ENCODE measurements around the gene KRTAP25-1. TPM values are rescaled to one million over a fixed set of nuclear protein-coding genes. Genes with fewer than 3 reads are reported as not detected.

The KRTAP25-1 gene, protein sequence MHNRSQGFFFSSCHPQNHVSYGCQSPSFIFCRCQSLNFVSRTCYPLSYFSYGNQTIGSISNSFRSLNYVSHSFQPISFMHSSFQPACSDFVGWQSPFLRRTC
- not detected for total RNA-seq
- long read RNA-seq: 0 reads

DNA sequence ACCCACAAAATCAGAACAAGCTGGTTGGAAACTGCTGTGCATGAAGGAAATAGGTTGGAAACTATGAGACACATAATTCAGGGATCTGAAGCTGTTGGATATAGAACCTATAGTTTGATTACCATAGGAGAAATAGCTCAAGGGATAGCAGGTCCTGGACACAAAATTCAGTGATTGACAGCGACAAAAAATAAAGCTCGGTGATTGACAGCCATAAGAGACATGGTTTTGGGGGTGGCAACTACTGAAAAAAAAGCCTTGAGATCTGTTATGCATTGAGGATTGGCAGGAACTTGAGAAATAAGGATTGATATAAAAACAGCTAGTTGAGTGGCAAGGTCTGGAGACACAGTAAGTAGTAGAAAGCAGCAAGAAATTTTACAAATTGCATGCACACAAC, at the start of gene KRTAP25-1:
Gene KRTAP25-1 (minus strand): TSS at position 300 of the 400 bp plus-strand sequence. CDS start 24 bp downstream, at position 276.
- no peak for DNase-seq (ENCODE audit: low spot score)

DNA sequence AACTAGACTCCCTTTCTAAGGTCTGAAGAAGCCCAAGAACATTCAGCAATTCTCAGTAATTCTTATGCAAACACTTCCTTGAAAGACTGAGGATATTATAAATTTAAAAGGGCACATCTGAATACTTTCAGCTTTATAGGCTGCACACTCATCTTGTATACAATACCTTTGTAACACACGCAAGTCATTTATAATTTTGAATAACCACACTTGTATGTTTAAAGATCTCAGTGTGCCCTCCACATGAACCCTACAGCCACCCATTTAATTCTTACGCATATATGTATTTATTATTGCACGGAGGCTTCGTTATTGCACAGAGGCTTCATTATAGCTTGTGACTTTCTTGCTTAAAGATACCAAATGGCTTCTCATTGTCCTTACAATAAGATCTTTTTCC, 49.4 kb upstream of the KRTAP25-1 start:
- DNase-seq (ENCODE audit: low spot score): no peak

DNA sequence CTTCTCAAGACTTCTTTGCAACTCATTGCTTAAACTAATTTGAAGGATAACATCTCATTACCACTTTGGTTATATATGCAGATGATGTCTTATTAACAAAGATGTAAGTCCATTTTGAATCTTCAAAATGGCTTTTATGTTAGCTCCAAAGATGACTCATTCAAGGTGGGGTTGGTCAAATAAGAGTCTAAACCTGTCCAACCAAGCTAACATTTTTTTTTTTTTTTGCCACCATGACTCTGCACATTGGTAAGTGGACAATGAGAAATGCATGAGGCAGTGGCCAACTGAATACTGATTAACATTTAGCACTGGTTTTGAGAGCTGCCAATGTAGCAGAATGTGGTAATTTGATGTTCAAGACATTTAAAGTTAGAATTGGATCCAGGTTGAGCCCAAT, 48.5 kb upstream of the KRTAP25-1 start:
- no peak for DNase-seq (ENCODE audit: low spot score)

DNA sequence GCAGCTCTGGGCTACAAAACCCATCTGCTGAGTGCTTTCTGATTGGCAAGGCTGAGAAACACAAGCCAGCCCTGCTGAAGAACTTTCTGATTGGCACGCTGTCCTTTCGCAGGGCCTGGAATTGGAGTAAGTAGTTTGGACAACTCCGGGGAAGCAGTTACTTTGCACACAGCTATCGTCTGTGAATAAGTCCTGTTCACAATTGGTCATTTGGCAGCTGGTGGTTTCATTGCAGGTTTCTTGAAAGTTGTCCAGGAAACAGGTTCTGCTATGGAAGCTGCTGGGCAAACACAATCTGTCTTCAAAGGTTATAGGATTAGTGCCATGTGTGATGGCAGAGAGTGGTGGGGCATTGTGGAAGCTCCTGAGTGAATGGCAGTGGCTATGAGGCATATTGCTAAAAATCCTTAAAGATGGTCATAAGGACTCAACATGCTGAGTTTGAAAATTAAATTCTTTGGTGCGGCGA, 48.0 kb upstream of the KRTAP25-1 start, which contains the start of gene KRTAP27-1:
Gene KRTAP27-1 (minus strand): TSS at position 419 of the 469 bp plus-strand sequence. CDS start 26 bp downstream, at position 393.
- no peak for DNase-seq (ENCODE audit: low spot score)

DNA sequence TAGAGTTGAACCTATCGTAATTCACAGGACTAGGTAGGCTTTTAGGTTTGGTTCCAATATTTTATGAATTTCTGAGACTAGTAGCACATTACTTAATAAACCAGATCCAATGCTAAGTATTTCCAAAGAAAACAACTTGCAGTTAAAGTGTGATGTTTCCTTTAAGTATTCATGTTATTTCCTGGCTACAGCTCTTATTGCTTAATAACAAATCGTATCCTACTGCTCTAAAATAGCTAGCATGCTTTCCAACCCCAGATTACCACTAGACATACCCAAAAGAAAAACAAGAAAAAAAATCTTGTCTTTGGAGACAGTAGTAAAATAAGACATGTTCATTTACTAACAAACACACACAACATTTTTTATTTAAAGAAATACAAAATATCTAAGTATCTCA, 47.3 kb upstream of the KRTAP25-1 start:
- no peak for DNase-seq (ENCODE audit: low spot score)

DNA sequence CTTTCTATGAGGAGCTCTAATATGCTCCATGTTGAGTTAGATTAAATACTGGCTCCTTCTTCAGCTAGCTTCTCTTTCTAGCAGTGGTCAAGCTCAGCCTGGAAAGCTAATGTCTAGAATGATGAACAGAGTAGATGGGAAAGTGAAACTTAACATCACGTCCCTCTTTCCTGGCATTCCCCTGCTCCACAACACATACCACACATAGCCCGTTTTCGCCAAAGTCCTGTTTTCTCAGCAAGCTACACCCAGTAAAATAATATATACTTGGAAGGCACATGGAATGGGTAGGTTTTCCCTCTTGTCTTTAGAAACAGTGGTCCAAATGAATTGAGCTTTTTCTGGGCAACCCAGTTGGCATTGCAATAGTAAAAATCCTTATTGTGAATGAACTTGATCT, 44.4 kb upstream of the KRTAP25-1 start:
- no peak for DNase-seq (ENCODE audit: low spot score)

DNA sequence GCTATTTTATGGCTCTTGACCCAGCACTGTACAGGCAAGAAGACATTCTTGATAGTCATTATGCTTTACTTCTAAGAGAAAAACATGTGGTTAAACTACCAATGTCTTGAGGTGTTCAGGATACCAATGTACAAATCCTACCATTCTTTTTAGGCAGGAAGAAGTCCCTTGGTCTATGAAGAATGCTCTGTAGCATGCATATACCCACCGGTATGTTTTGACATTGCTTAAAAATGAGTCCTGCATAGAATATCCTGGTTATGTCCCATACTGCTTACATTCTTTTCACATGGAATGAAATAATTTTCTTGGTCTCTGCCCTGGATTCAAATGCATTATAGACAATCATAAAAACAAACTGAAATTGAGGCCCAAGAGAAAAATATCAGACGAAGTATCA, 43.4 kb upstream of the KRTAP25-1 start:
- DNase-seq (ENCODE audit: low spot score): no peak

DNA sequence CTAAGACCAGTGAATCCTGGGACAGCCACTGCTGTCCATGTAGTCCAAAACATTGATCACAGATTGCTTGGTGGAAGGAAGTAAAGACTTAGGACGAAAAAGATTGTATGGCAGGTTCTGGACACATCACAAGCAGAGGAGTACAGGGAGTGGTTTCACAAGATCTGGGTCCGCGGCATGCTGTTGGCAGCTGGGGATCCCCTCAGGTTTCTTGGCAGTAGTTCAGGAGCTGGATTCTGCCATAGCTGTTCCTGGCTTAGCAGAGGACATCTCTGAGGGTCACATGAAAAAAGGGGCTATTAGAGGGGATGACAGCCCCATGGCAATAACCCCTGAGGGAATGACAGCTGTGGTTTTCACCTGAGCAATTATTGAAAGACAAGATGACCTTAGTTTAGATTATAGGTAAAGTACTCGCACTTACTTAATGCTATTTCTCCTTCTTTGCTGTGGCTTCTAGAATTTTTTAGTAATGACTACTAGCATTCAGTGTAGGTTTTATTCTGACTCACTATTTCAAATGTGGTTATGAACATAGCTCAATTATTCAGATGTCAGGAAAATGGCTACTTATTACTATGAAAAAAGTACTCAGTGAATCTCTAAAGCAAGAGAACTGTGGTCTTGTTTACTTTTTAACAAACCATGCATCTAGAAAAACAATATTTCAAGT, 40.0 kb upstream of the KRTAP25-1 start:
- no peak for DNase-seq (ENCODE audit: low spot score)

DNA sequence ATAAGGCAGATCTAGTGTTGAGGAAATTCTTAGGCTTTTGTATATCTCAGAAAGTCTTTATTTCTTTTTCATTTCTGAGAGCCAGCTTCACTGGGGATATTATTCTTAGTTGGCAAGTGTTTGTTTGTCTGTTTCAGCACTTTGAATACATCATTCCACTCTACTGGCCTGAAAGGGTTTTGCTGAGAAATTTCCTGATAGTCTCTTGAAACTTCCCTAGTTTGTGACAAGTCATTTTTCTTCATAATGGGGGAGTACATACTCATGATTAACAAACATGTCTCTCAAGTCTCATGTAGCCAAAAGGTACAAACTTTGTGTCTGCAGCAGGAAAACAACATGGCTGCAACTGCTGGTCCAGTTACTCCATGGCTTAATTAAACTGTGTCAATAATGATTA, 37.1 kb upstream of the KRTAP25-1 start:
- no peak for DNase-seq (ENCODE audit: low spot score)

DNA sequence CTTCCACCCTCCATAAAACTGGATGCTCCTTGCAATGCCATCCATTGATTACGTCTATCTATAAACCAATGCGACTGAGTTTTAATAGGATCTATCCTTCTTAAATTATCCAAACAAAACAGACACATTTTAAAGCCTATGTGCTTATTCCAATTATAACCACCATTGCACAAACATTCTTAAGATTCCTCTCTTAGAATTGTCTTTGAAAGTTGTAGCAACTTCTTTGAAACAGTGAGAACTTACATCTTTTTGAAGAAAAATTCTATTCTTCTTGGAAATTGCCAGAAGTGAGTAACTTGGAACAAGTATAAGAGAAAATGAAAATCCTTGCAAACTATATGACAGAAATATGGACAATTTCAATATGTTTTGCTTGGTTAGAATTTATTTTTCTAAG, 30.9 kb upstream of the KRTAP25-1 start, which contains the start of gene KRTAP26-1:
Gene KRTAP26-1 (minus strand): TSS at position 101 of the 400 bp plus-strand sequence. CDS start 280 bp downstream, outside the sequence.
- DNase-seq (ENCODE audit: low spot score): no peak

DNA sequence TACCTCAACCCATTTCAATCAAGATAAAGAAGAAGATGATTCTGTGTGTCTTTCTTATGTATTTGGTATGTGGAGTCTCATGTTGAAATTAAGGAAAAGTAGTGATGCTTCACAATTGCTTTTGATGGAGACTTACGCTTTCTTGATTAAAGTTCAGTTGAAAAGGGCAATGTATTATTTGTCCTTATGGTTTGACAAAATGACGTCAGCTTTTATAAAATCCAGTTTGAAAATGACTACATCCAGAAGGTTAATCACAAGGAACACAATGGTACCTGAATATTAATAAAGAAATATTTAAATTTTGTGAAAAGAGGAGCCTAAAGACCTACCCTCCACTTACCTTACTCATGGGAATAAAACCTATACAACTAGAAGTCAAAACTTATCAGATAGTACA, 26.4 kb upstream of the KRTAP25-1 start:
- DNase-seq (ENCODE audit: low spot score): no peak

DNA sequence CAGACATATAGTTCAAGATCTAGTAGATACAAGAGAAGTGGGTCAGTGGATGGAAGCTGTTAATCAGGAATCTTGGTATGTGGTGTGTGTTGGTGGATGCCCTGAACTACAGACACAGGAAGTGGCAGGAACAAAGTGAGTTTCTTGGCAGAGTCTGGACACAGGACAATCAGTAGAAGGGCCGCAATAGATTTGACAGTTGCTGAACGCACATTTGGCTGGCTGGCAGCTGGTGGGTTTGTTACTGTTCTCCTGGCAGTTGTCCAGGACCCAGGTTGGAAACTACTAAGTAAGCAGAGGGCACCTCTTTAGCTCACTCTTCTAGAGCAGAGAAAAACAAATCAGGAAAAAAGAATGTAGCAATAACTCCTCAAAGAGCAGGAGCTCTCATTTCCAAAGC, 17.6 kb upstream of the KRTAP25-1 start:
- DNase-seq (ENCODE audit: low spot score): no peak

DNA sequence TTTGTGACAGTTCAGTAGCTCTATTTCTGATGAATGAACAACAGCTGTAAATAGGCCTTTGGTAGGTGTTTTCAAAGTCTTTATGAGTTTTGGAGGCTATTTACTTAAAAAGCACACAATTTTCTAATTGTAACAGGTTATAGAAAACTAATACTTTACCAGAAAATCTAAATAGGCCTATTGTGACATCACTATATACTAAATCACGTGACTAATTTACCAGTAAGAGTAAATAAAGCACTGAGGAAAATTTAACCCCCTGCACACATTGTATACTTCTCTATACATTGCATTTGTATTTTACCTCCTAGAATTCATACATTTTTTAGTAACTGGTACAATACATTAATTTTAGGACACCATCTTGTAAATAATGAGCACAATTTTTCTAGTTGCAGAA, 15.8 kb upstream of the KRTAP25-1 start:
- DNase-seq (ENCODE audit: low spot score): no peak

DNA sequence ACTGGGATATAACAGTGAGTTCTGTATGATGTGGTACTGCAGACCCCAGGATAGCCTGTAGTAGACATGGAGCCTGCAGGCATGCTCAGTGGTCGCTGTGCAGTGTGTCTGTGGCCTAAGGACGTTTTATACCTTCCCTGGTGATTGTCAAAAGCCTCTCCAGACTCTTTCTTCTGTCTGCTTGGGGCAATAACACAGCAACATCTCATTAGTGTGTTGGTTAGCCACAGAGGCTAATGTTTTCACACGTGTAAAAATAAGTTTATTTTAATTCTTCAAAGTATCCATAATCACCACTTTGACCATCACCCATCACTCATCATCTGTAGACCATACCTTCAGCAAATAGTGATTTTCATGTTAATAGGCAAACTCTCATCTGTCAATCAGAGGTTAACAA, 6.5 kb downstream of the KRTAP25-1 start, which contains the start of gene KRTAP24-1:
Gene KRTAP24-1 (minus strand): TSS at position 101 of the 400 bp plus-strand sequence. CDS start 18 bp downstream, at position 83.
- no peak for DNase-seq (ENCODE audit: low spot score)

DNA sequence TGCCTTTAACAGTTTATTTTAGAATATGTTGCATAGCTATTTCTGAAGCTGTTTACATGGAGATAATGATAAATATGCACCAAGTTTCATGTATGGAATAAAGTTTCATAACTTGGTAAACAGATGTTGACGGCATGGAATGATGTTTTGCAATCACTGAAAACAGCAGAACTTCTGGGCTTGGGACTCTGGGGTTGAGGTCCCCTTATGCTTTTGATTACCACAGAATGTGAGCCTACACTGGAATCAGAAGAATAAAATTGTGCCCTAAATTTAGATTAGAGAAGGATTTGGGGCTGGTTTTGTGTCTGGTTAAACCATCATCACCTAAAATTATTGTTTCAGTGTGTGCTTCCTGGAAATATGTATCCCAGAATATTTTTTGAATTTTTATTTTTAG, 17.7 kb downstream of the KRTAP25-1 start:
- DNase-seq (ENCODE audit: low spot score): no peak

DNA sequence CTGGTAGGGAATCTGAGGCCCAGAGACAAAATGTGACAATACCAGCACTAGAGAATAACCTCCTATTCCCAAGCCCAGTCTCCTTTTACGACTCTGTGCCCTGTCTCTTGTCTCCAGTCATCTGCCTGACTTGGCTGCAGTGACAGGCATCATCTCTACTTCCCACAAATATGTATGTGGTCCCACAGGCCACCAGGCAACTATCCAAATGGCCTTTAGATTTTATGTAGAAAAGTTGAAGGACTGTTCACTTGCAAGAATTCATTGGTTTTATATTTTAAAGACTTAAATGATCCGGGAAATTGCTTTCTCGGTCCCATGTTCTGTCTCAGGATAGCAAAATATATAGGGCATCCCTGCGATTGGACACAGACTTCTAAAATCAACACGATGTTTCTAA, 18.2 kb downstream of the KRTAP25-1 start:
- DNase-seq (ENCODE audit: low spot score): no peak

DNA sequence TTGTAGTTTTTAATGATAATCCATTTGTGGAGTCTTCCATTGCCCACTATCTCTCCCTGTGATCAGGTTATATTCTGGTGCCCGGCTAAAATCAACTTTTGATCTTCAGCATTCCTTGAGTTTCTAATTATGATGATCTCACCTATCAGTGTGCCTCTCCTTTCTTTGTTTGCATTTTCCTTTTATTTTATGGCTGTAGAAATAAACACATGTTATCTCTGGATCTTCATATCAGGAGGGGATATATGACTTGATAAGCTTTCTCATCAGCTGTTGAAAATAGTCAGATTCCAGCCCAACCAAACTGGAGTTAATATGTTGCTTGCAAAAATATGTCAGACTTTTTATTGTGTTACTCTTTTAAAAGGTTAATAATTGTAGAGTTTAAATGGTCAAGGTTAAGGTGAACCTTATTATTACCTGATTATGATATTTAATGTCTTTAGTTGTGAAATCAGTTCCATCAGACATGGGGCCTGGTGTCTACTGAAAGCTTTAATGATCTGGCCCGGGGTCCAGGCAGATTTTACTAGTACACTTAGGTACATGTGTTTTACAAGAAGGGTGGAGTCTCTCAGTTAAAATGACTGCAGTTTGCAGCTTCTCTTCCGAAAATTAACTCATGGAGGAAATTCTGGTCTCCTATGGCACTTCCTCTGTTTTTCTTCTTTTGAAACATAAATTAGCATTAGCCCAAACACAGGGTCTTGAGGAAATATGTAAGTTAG, 19.3 kb downstream of the KRTAP25-1 start:
- DNase-seq (ENCODE audit: low spot score): no peak

DNA sequence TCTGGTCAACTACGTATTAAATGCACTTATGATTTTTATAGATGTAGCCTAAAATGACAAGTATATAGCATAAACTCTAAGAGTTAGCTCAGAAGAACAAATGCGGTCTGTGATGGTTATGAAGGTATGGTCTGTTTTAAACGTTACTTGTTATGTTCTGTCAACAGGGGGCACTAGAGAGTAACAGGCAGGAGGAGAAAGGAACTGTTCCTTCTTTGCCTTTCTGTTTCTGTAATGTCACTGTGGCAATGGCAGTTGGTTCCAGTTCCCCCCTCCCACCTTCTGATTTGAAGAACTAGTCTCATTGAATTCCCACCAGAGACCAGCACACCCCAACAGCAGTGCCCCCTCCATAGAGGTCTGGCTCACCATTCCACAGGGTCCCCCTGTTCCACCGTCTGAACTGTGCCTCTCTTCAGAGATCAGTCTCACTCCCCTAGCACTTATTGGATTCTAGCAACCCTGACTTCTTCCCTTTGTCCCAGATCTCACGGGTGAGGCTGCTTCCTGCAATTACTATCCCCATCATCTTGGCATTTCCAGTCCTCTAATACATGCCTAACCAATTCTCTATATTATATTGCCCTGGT, 20.6 kb downstream of the KRTAP25-1 start:
- no peak for DNase-seq (ENCODE audit: low spot score)

DNA sequence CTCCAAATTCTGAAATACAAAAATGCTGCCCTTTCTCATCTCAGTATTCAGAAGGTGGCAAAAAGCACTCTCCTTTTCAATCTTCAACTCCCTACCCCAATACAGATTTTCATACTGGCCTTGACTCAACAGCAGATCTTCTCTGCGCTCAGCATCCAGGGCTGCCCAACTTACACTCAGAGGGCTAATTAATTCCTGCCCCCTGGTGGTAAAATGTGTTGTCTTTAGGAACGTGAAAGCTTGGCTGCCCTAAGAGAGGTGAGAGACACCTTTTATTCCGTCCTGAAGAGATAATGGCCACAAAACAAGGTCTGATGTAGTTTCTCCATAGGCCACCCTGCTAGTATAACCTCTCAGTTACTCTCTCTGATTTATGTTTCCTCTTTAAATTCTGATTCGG, 31.5 kb downstream of the KRTAP25-1 start:
- no peak for DNase-seq (ENCODE audit: low spot score)

DNA sequence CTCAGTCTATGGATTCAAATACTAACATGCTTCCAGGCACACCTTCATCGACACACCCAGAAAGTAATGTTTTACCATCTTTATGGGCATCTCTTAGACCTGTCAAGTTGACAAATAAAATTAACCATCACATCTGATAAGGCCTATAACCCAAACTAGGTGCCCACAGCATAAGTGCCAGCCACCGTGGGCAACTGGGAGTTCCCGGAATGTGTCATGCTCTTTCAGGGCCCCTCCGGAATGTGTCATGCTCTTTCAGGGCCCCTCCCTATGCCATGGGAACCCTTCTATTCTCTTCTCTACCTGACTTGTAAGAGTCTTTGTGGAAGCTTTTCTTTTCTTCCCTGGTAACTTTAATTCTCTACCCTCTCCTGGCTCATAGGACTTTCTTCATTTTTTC, 33.2 kb downstream of the KRTAP25-1 start:
- no peak for DNase-seq (ENCODE audit: low spot score)

DNA sequence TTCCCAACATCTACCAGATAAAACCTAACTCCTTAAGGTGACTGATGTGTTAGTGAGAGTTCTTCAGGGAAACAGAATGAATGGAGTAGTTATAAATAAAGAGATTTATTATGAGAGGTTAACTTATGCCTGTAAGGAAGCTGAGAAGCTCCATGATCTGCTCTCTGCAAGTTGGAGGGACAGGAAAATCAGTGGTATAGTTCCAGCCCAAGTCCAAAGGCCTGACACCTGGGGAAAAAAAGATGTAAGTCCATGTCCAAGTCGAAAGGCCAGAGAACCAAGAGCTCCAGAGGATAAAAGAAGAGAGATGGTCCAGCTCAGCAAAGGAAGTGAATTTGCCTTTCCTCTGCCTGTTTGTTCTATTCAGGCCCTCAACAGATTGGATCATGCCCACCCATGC, 33.6 kb downstream of the KRTAP25-1 start:
- DNase-seq (ENCODE audit: low spot score): no peak

DNA sequence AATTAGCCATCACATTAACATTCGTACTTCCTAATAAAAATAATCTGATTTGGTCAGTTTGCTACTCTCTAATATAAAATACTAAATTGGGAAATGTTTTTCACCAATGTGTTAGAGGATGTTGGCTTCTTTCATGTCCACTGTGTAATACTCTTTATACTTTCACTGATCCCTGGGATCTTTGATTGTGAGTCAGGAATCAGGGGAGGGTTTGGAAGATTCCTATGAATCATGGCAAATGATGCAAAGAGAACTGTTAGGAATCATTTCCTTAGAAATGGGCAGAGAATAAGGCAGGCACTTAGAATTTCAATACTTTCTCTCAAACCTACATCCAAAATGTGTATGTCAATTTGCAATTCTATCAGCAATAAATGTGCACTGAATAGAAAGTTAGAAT, 37.5 kb downstream of the KRTAP25-1 start:
- no peak for DNase-seq (ENCODE audit: low spot score)
